OCI-LY7 (cell line): ENCODE data around the gene DNAJC1.

ENCODE experiments used
- EZH2phosphoT487 ChIP-seq: fragments of 200-600 bp; sonication (generic); IDR thresholded peaks from 2 replicates; pipeline ENCODE4 v1.6.1; 2018; ENCODE audit warnings: low read depth, borderline replicate concordance, mild to moderate bottlenecking, mixed run types, antibody characterized with exemption, low read length, moderate library complexity, mixed read lengths
- TF ChIP-seq, protein P1 (sequence below): fragments of 200-600 bp; sonication (generic); conservative IDR thresholded peaks from 2 replicates; pipeline ENCODE4 v1.5.1; 2014; ENCODE audit warnings: mild to moderate bottlenecking, antibody characterized with exemption, low read length, moderate library complexity, mixed read lengths

GRCh38 chr10:21760332-21760731 lies 243.2 kb downstream of the DNAJC1 start:
- TF ChIP-seq, protein P1, sequence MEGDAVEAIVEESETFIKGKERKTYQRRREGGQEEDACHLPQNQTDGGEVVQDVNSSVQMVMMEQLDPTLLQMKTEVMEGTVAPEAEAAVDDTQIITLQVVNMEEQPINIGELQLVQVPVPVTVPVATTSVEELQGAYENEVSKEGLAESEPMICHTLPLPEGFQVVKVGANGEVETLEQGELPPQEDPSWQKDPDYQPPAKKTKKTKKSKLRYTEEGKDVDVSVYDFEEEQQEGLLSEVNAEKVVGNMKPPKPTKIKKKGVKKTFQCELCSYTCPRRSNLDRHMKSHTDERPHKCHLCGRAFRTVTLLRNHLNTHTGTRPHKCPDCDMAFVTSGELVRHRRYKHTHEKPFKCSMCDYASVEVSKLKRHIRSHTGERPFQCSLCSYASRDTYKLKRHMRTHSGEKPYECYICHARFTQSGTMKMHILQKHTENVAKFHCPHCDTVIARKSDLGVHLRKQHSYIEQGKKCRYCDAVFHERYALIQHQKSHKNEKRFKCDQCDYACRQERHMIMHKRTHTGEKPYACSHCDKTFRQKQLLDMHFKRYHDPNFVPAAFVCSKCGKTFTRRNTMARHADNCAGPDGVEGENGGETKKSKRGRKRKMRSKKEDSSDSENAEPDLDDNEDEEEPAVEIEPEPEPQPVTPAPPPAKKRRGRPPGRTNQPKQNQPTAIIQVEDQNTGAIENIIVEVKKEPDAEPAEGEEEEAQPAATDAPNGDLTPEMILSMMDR = no peak
- TF ChIP-seq EZH2phosphoT487 = no peak
